Mucosa of stomach (tissue), 1 donor: ENCODE data around the gene STARD7.
"Not testable (repeated sequence)": the region's sequence is repeated elsewhere in the genome, so short reads cannot be mapped to it uniquely, and the experiment has no call there.

Source experiments
- H3K27me3 ChIP-seq: one replicate; pipeline ENCODE4 v1.7.0; 2013; ENCODE audit warnings: mild to moderate bottlenecking, low read length; ENCODE audit not compliant: control insufficient read depth, insufficient read depth
- H3K36me3 ChIP-seq: one replicate; pipeline ENCODE4 v1.7.0; 2013; ENCODE audit warnings: low read length; ENCODE audit not compliant: control insufficient read depth, insufficient read depth
- H3K4me1 ChIP-seq: one replicate; pipeline ENCODE4 v1.7.0; 2013; ENCODE audit warnings: mild to moderate bottlenecking, low read length; ENCODE audit not compliant: control insufficient read depth, insufficient read depth
- H3K4me3 ChIP-seq: one replicate; pipeline ENCODE4 v1.7.0; 2013; ENCODE audit warnings: low read length
- H3K9ac ChIP-seq: one replicate; pipeline ENCODE4 v1.7.0; 2013; ENCODE audit warnings: mild to moderate bottlenecking, low read length, moderate library complexity
- H3K9me3 ChIP-seq: one replicate; pipeline ENCODE4 v1.7.0; 2013; ENCODE audit warnings: mild to moderate bottlenecking, low read length, moderate library complexity; ENCODE audit not compliant: control insufficient read depth
- donor health status: Pancreatic carcinoma.

Gene STARD7

GRCh38 chr2:96167407-96168013 lies 41.1 kb downstream of the STARD7 start:
- Histone ChIP-seq H3K9me3 (no peaks in the 10 kb centered on the region), H3K4me1 (peaks cover 6% of the 10 kb centered on the region), H3K36me3 (no peaks in the 10 kb centered on the region), H3K9ac (no peak overlapping the region), H3K4me3 (no peak overlapping the region), H3K27me3 (no peaks in the 10 kb centered on the region)

GRCh38 chr2:96164459-96165184 lies 44.0 kb downstream of the STARD7 start:
- Histone ChIP-seq H3K4me1 (peaks cover 12% of the 10 kb centered on the region), H3K36me3 (no peaks in the 10 kb centered on the region), H3K27me3 (no peaks in the 10 kb centered on the region), H3K9ac (no peak overlapping the region), H3K9me3 (no peaks in the 10 kb centered on the region), H3K4me3 (no peak overlapping the region)

- Histone ChIP-seq H3K9ac (no peak overlapping the region), H3K36me3 (no peaks in the 10 kb centered on the region), H3K9me3 (no peaks in the 10 kb centered on the region), H3K4me1 (peaks cover 12% of the 10 kb centered on the region), H3K4me3 (no peak overlapping the region), H3K27me3 (no peaks in the 10 kb centered on the region)
Observed at GRCh38 chr2:96163768-96164429, 44.7 kb downstream of the STARD7 start.

- no peaks in the 10 kb centered on the region for H3K9me3 ChIP-seq
- H3K27me3 ChIP-seq, result no peaks in the 10 kb centered on the region
- no peak overlapping the region for H3K9ac ChIP-seq
- no peak overlapping the region for H3K4me3 ChIP-seq
- no peaks in the 10 kb centered on the region for H3K36me3 ChIP-seq
- peaks cover 12% of the 10 kb centered on the region for H3K4me1 ChIP-seq
Observed at GRCh38 chr2:96163415-96163767, 45.2 kb downstream of the STARD7 start.

GRCh38 chr2:96161898-96162297 lies 46.7 kb downstream of the STARD7 start:
- no peak overlapping the region for H3K9ac ChIP-seq
- H3K4me1 ChIP-seq, result peaks cover 7% of the 10 kb centered on the region
- H3K36me3 ChIP-seq, result no peaks in the 10 kb centered on the region
- no peak overlapping the region for H3K4me3 ChIP-seq
- H3K27me3 ChIP-seq, result no peaks in the 10 kb centered on the region
- no peaks in the 10 kb centered on the region for H3K9me3 ChIP-seq

GRCh38 chr2:96160366-96160765 lies 48.3 kb downstream of the STARD7 start:
- H3K4me1 ChIP-seq, H3K9ac ChIP-seq, H3K4me3 ChIP-seq, H3K27me3 ChIP-seq, H3K9me3 ChIP-seq, H3K36me3 ChIP-seq: not testable (repeated sequence)

- Histone ChIP-seq H3K4me1 (peaks cover 7% of the 10 kb centered on the region), H3K36me3 (no peaks in the 10 kb centered on the region), H3K4me3 (no peak overlapping the region), H3K27me3 (no peaks in the 10 kb centered on the region), H3K9me3 (no peaks in the 10 kb centered on the region), H3K9ac (no peak overlapping the region)
Observed at GRCh38 chr2:96159084-96159830, 49.4 kb downstream of the STARD7 start.

- Histone ChIP-seq H3K9me3 (no peaks in the 10 kb centered on the region), H3K9ac (no peak overlapping the region), H3K4me3 (no peak overlapping the region), H3K36me3 (no peaks in the 10 kb centered on the region), H3K4me1 (peaks cover 7% of the 10 kb centered on the region), H3K27me3 (no peaks in the 10 kb centered on the region)
Observed at GRCh38 chr2:96158554-96158940, 50.1 kb downstream of the STARD7 start.

- no peak overlapping the region for H3K4me3 ChIP-seq
- H3K36me3 ChIP-seq, result no peaks in the 10 kb centered on the region
- no peaks in the 10 kb centered on the region for H3K9me3 ChIP-seq
- H3K4me1 ChIP-seq, result peaks cover 7% of the 10 kb centered on the region
- H3K27me3 ChIP-seq, result no peaks in the 10 kb centered on the region
- H3K9ac ChIP-seq, result no peak overlapping the region
Observed at GRCh38 chr2:96157649-96158553, 50.7 kb downstream of the STARD7 start.

GRCh38 chr2:96156926-96157648 lies 51.5 kb downstream of the STARD7 start:
- H3K9me3 ChIP-seq, result no peaks in the 10 kb centered on the region
- no peak overlapping the region for H3K9ac ChIP-seq
- no peak overlapping the region for H3K4me3 ChIP-seq
- no peaks in the 10 kb centered on the region for H3K36me3 ChIP-seq
- no peaks in the 10 kb centered on the region for H3K27me3 ChIP-seq
- H3K4me1 ChIP-seq, result peaks cover 4% of the 10 kb centered on the region
